ENCODE results near the gene GLO1. TPM values are rescaled to one million over a fixed set of nuclear protein-coding genes. Genes with fewer than 3 reads are reported as not detected.

GLO1 gene
- total RNA-seq, 4 donors from 2014 or later = 65.3 to 166 (median 99.1) TPM

DNA sequence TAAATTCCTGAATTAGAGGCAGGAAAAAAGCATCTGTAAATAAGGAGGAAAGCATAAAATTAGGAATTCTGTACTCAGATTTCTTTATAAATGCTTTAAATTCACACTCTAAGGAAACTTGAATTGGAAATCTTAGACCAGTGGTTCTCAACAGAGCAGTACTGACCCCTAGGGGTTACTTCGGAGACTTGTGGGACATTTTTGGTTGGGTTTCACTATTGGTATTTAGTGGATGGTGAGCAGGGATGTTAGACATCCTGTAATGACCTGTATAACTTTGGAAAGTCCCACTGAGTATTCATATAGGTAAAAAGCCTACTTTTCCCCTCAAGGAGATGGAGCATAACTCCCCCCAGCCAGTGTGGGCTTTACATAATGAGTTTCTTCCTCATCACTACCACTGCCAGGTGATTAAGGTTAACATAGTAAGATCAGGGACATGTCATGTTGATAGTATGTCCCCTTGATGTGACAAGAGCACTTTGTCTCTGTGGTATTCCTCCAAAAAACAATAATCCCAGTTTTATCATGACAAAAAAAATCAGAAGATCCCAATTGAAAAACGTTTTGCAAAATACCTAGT lies 31.0 kb downstream of the GLO1 start:
- H3K4me1 ChIP-seq = no peaks in the 10 kb centered on the region
- H3K27ac ChIP-seq = no peak overlapping the region
- no peak for DNase-seq
- no peak overlapping the region for H3K4me3 ChIP-seq
- H3K36me3 ChIP-seq = no peaks in the 10 kb centered on the region
- TF ChIP-seq POLR2A (IDR thresholded peaks at IDR 0.05) = no peak
- TF ChIP-seq CTCF (IDR thresholded peaks at IDR 0.05) = peak; percentile 35 to 53 (median 49)
- H3K27me3 ChIP-seq = no peaks in the 10 kb centered on the region
- intact Hi-C loops (cut with DNase I; ENCODE audit: low total_unique reads) = no loop called here
- H3K9me3 ChIP-seq = no peaks in the 10 kb centered on the region

DNA sequence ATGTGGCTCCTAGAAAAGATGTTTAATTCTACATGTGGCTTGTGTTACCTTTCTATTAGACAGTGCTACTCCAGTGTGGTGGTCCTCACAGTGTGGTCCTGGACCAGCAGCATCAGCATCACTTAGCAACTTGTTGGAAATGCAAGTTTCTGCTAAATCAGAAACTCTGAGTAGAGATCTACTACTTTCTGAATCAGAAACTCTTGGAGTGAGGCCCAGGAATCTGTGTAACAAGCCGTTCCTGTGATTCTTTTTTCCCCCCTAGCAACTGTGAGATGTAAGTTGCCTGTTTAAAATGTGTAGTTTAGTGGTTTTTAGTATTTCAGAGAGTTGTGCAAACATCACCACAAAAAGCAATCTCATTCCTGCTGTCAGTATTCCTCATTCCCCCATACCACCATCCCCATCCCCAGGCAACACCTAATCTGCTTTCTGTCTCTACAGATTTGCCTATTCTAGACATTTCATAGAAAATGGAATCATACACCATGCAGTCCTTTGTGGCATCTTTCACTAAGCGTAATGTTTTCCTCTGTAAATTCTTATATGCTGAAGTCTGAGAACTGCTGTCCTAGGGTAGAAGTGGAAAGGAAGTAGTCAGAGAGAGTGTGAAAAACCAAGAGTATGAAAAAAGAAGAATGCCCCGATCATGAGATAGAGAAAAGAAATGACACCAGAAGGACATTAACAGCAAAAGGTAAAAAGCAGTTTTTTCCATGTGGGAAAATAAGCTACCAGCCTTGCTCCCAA lies 44.4 kb downstream of the GLO1 start:
- Histone ChIP-seq H3K27ac (no peak overlapping the region), H3K4me3 (no peak overlapping the region), H3K9me3 (no peaks in the 10 kb centered on the region), H3K4me1 (no peaks in the 10 kb centered on the region), H3K36me3 (no peaks in the 10 kb centered on the region), H3K27me3 (no peaks in the 10 kb centered on the region)
- no peak for DNase-seq
- intact Hi-C loops (cut with DNase I; ENCODE audit: low total_unique reads) = no loop called here
- TF ChIP-seq CTCF (IDR thresholded peaks at IDR 0.05) (no peak), POLR2A (IDR thresholded peaks at IDR 0.05) (no peak)

DNA sequence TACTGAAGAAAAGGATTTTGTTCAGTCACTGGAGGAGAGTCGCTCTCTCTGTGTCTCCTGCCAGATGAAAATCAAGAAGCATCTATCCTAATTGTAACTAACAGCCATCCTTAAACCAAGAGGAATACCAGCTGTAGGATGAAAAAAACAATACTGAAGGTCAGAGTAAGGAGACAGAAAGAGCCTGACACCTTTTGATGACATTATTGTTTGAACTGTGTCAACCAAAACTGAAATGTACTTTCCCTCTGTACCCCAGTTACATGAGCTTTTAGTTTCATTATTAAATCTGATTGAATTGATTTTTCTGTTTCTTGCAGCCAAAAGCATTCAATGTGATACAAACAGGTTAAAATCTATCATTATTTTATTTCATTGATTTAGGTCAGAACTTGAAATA lies 46.0 kb downstream of the GLO1 start:
- H3K4me1 ChIP-seq = no peaks in the 10 kb centered on the region
- no peaks in the 10 kb centered on the region for H3K36me3 ChIP-seq
- no peak overlapping the region for H3K4me3 ChIP-seq
- intact Hi-C loops (cut with DNase I; ENCODE audit: low total_unique reads) = no loop called here
- DNase-seq = no peak
- TF ChIP-seq CTCF (IDR thresholded peaks at IDR 0.05) (no peak), POLR2A (IDR thresholded peaks at IDR 0.05) (no peak)
- no peaks in the 10 kb centered on the region for H3K27me3 ChIP-seq
- no peaks in the 10 kb centered on the region for H3K9me3 ChIP-seq
- no peak overlapping the region for H3K27ac ChIP-seq

DNA sequence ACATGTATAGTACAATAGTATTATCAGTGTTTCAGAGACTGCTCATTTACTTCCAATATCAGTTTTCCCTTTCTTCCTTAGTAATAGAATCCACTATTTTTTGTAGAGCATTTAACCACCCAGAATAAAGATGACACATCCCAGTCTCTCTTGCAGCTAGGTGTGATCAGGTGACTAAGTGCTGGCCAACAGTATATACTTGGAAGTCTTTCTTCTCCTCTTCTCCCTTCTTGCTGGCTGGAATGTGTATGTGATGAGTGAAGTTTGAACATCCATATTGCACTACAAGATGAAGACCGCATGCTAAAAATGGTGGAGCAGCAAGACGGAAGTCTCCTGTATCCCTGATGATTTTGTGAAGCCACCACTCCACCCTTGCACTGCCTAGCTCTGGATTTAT lies 48.7 kb downstream of the GLO1 start:
- intact Hi-C loops (cut with DNase I; ENCODE audit: low total_unique reads) = no loop called here
- no peaks in the 10 kb centered on the region for H3K4me1 ChIP-seq
- DNase-seq = no peak
- no peak overlapping the region for H3K4me3 ChIP-seq
- H3K27me3 ChIP-seq = no peaks in the 10 kb centered on the region
- H3K36me3 ChIP-seq = no peaks in the 10 kb centered on the region
- no peaks in the 10 kb centered on the region for H3K9me3 ChIP-seq
- TF ChIP-seq CTCF (IDR thresholded peaks at IDR 0.05) = no peak
- no peak overlapping the region for H3K27ac ChIP-seq

- Histone ChIP-seq H3K4me1 (no peaks in the 10 kb centered on the region), H3K9me3 (no peaks in the 10 kb centered on the region), H3K4me3 (no peak overlapping the region), H3K27ac (no peak overlapping the region), H3K36me3 (no peaks in the 10 kb centered on the region), H3K27me3 (no peaks in the 10 kb centered on the region)
- TF ChIP-seq CTCF (IDR thresholded peaks at IDR 0.05) = no peak
- TF ChIP-seq POLR2A (IDR thresholded peaks at IDR 0.05) = no peak
- DNase-seq = no peak
- intact Hi-C loops (cut with DNase I; ENCODE audit: low total_unique reads) = no loop called here
These were observed 51.7 kb downstream of the GLO1 start for GRCh38 chr6:38651121-38651784.
